B cell (primary cell): ENCODE results near the gene BID. TPM values are rescaled to one million over a fixed set of nuclear protein-coding genes. Genes with fewer than 3 reads are reported as not detected.

Experiments used
- ATAC-seq: fragments of 200-7000 bp; cut with Tn5 transposase; one replicate; pipeline ENCODE4 v1.10.0; 2021; ENCODE audit warnings: low read depth, mild to moderate bottlenecking, moderate number of reproducible peaks, moderate library complexity
- CTCF ChIA-PET: fragments of 350-600 bp; sonication (Branson Sonifier 250); formaldehyde crosslinking; loops from one replicate; lab custom pipeline; 2021; ENCODE audit warnings: antibody characterized with exemption, inconsistent platforms; lab: Charles Lee
- POLR2A ChIA-PET: fragments of 350-600 bp; sonication (Branson Sonifier 250); formaldehyde crosslinking; loops from one replicate; lab custom pipeline; 2021; ENCODE audit warnings: antibody characterized with exemption; lab: Charles Lee
- DNase-seq: peaks from one replicate; pipeline ENCODE4 v3.0.0; 2013
- H2AFZ ChIP-seq: 2 replicates; pipeline ENCODE4 v1.6.1; 2012; ENCODE audit warnings: mild to moderate bottlenecking, low read depth, low read length; ENCODE audit not compliant: insufficient read depth, poor library complexity, severe bottlenecking
- H3K27ac ChIP-seq, 2 donors: 1 replicate in 1 of 2; 2 replicates in 1 of 2; pipeline ENCODE4 v1.5.1; 2012 to 2013; ENCODE audit warnings: low read length in 2 of 2, mild to moderate bottlenecking in 2 of 2, moderate library complexity in 1 of 2
- H3K27me3 ChIP-seq, 4 experiments: fragments of 200-600 bp in 1 of 4; sonication (generic) in 1 of 4; replicated peaks in 1 of 4; 1 replicate in 2 of 4; 2 replicates in 2 of 4; pipeline versions ENCODE4 v1.6.1 to v1.7.0; 2013 to 2016; ENCODE audit warnings: low read length in 3 of 4, mild to moderate bottlenecking in 2 of 4, mixed read lengths in 1 of 4, moderate library complexity in 1 of 4; ENCODE audit not compliant: insufficient read depth in 4 of 4, control insufficient read depth in 3 of 4; ENCODE audit errors: control extremely low read depth in 1 of 4
- H3K36me3 ChIP-seq, 2 experiments: replicated peaks in 1 of 2; 1 replicate in 1 of 2; 2 replicates in 1 of 2; pipeline versions ENCODE4 v1.6.1 to v1.7.1; 2013; ENCODE audit warnings: low read length in 1 of 2; ENCODE audit not compliant: insufficient read depth in 2 of 2, control insufficient read depth in 1 of 2; ENCODE audit errors: control extremely low read depth in 1 of 2, extremely low read depth in 1 of 2
- H3K4me1 ChIP-seq, 2 donors: fragments of 200-600 bp in 1 of 2; sonication (generic) in 1 of 2; 1 replicate in 1 of 2; 2 replicates in 1 of 2; pipeline versions ENCODE4 v1.5.1 to v1.6.1; 2013 to 2017; ENCODE audit warnings: low read length in 2 of 2; ENCODE audit not compliant: control insufficient read depth in 2 of 2, insufficient read depth in 2 of 2
- H3K4me2 ChIP-seq: replicated peaks from 2 replicates; pipeline ENCODE3; 2012; ENCODE audit warnings: mild to moderate bottlenecking, low read depth, low read length; ENCODE audit not compliant: poor library complexity, severe bottlenecking
- H3K4me3 ChIP-seq, 5 experiments: fragments of 200-600 bp in 1 of 5; sonication (generic) in 1 of 5; 1 replicate in 3 of 5; 2 replicates in 2 of 5; pipeline versions ENCODE4 v1.5.1 to v1.7.0; 2011 to 2016; ENCODE audit warnings: low read length in 4 of 5, mild to moderate bottlenecking in 4 of 5, low read depth in 2 of 5, control low read depth in 1 of 5, moderate library complexity in 1 of 5; ENCODE audit not compliant: insufficient read depth in 1 of 5; ENCODE audit errors: control extremely low read depth in 1 of 5, extremely low read depth in 1 of 5
- H3K79me2 ChIP-seq: fragments of 200-600 bp; sonication (generic); one replicate; pipeline ENCODE4 v1.6.0; 2016; ENCODE audit warnings: low read length; ENCODE audit not compliant: control insufficient read depth, insufficient read depth
- H3K9ac ChIP-seq: fragments of 200-600 bp; sonication (generic); 2 replicates; pipeline ENCODE4 v1.6.1; 2017; ENCODE audit warnings: mild to moderate bottlenecking, low read length, moderate library complexity
- H3K9me3 ChIP-seq, 3 donors: one replicate each; pipeline versions ENCODE4 v1.6.1 to v1.7.1; 2013; ENCODE audit warnings: low read length in 2 of 3; ENCODE audit not compliant: control insufficient read depth in 2 of 3, insufficient read depth in 1 of 3; ENCODE audit errors: control extremely low read depth in 1 of 3
- H4K20me1 ChIP-seq: 2 replicates; pipeline ENCODE4 v1.6.0; 2012; ENCODE audit warnings: mild to moderate bottlenecking, low read length; ENCODE audit not compliant: insufficient read depth, control insufficient read depth, poor library complexity, severe bottlenecking
- H3K27ac Mint-ChIP-seq: one replicate; pipeline ENCODE4 v1.8.0; 2021; ENCODE audit warnings: mixed read lengths
- H3K27me3 Mint-ChIP-seq: one replicate; pipeline ENCODE4 v1.8.0; 2021; ENCODE audit warnings: mixed read lengths
- H3K4me1 Mint-ChIP-seq: one replicate; pipeline ENCODE4 v1.8.0; 2021; ENCODE audit warnings: mixed read lengths
- H3K4me3 Mint-ChIP-seq: one replicate; pipeline ENCODE4 v1.8.0; 2021; ENCODE audit warnings: mixed read lengths
- H3K9me3 Mint-ChIP-seq: one replicate; pipeline ENCODE4 v1.8.0; 2022; ENCODE audit warnings: mixed read lengths; ENCODE audit not compliant: insufficient read depth
- CTCF ChIP-seq: fragments of 200-600 bp; IDR thresholded peaks from one replicate; pipeline ENCODE4 v1.8.0; 2022; ENCODE audit warnings: antibody characterized with exemption, mild to moderate bottlenecking
- EZH2 ChIP-seq: IDR thresholded peaks from 2 replicates; pipeline ENCODE4 v1.6.1; 2012; ENCODE audit warnings: borderline replicate concordance, low read depth, mild to moderate bottlenecking, moderate library complexity, low read length; ENCODE audit not compliant: insufficient read depth, poor library complexity, severe bottlenecking
- WGBS: methylation state at CpG from one replicate; pipeline ENCODE4 v1.1.5; 2013; ENCODE audit warnings: missing lambda C conversion rate; ENCODE audit not compliant: insufficient coverage; 5-methylcytosine and 5-hydroxymethylcytosine counted together
- intact Hi-C: fragments of 100-400 bp; cut with micrococcal nuclease; formaldehyde crosslinking; loops from one replicate; pipeline ENCODE4 v1.10.0; 2022
- polyA plus RNA-seq: library from polyadenylated mRNA; depleted of rRNA; stranded (reverse); fragments of >200 nt; gene quantifications from 2 replicates; pipeline ENCODE4 v1.2.3, GENCODE V29; 2012
- total RNA-seq, 2 donors: library from RNA; stranded (reverse); fragments of 120-200 nt in 1 of 2; gene quantifications; 1 replicate in 1 of 2; 2 replicates in 1 of 2; pipeline versions ENCODE4 v1.2.3 to v1.2.4, GENCODE V29; 2013 to 2022

BID gene
- total and polyA plus RNA-seq, 2 donors (not counting 1 experiment from before 2014, with no cell fraction given): 17.5 to 23.3 TPM

- ATAC-seq: no peak
- H3K4me1 Mint-ChIP-seq: peaks cover 23% of the 10 kb centered on the region
- intact Hi-C loops: no loop called here
Observed at GRCh38 chr22:17803609-17804270, 29.5 kb upstream of the BID start.

More at GRCh38 chr22:17803609-17804270, 29.5 kb upstream of the BID start:
- Histone ChIP-seq H3K27ac (no peak overlapping the region), H3K36me3 (peaks cover 0 to 54% of the 10 kb centered on the region in 2 experiments), H4K20me1 (no peaks in the 10 kb centered on the region), H3K79me2 (no peaks in the 10 kb centered on the region), H3K4me2 (no peak overlapping the region), H3K4me3 (no peak overlapping the region), H3K9ac (no peak overlapping the region), H3K27me3 (no peaks in the 10 kb centered on the region), H3K4me1 (peaks cover 19 to 27% of the 10 kb centered on the region in 2 donors), H3K9me3 (no peaks in the 10 kb centered on the region), H2AFZ (no peak overlapping the region)
- ChIA-PET CTCF (interaction anchor here (0.9 to 1.5 kb wide), 3 partner anchors 17 to 61 kb away, joined by 3 to 5 read pairs (median 3); no protein-coding TSS in a partner anchor), POLR2A (no interaction called here)
- TF ChIP-seq CTCF (no peak), EZH2 (no peak)
- Mint-ChIP-seq H3K9me3 (no peaks in the 10 kb centered on the region), H3K27ac (no peak overlapping the region), H3K27me3 (no peaks in the 10 kb centered on the region), H3K4me3 (no peak overlapping the region)
- 98% methylated on average over 18 of the region's 20 CpGs for WGBS
- DNase-seq: no peak
